ENCODE measurements around the gene MRPL48.
"Not testable (repeated sequence)": the region's sequence is repeated elsewhere in the genome, so short reads cannot be mapped to it uniquely, and the experiment has no call there.

The MRPL48 gene

DNA sequence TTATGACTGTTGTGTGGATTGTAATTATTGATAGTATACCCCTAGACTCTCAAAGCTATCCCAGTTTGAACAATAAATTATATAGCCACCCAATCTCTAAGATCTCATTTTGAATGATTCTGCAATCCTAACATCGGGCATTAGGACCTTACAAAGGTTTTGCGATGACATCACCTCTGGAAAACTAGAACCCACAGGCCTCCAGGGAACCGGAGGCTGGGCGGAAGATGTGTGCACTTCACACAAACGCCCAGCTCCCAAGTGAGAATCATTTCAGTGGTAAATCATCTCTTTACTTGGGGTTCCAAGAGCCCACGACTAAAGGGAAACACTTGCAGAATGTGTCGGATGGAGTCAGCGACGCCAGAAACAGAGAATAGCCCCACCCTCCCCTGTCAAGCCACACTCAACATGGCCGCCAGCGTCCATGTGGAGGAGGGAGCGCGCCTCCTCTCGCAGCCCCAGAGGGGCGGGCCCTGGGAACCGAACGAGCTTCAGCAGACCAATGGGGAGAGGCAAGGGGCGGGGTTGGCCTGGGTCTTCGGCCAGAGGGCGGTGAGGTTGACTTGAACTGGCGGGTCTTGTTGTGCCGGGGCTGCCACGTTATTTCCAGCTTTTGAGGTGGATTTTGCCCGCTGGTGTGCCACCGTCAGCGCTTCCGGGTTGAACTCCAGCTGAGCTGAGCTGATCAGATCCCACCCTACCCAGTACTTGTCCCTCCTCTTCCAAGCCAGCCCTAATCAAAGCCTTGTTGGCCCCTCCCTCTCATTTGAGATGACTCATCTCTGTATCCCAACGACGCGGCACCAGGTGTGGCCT is 8.4 kb upstream of the MRPL48 start:
- DNase-seq = peak; percentile 100

DNA sequence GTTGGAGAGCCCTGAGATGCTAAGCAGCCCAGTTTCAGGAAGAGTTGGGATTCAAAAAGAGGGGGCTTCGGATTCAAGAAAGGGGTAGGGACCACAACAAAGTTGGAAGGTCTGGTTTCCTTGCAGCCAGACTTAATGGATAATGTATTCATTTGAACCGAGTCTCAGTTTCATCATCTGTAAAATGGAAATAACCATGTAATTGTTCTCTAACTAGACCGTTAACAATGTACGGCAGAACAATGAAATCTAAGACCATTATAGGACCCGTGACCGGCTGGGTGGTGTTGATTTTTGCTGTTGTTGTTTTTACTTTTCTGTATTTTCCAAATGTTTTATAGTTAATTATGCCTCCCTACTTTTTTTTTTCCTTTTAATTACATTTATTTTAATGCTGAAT is 6.4 kb upstream of the MRPL48 start:
- no peak for DNase-seq

DNA sequence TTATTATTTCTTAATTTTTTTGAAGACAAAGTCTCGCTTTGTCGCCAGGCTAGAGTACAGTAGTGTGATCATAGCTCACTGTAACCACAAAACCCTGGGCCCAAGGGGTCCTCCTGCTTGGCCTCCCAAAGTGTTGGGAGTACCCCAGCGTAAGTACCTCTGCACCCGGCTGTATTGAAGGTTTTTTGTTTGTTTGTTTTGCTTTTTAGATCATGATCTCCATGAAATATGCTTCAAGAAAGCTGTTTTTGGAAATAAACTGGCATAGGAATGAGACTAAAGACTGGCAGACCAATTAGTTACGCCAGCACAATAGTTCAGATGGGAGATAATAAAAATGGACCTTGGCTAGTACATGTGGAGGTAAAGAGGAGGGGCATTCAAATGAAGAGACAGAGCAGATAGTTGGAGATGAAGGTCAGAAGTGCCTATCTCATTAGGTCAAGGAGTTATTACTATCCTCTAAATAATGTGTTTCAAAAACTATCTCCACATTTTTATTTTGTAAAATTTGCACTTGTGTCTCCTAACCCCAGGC is 4.1 kb upstream of the MRPL48 start:
- DNase-seq = no peak

DNA sequence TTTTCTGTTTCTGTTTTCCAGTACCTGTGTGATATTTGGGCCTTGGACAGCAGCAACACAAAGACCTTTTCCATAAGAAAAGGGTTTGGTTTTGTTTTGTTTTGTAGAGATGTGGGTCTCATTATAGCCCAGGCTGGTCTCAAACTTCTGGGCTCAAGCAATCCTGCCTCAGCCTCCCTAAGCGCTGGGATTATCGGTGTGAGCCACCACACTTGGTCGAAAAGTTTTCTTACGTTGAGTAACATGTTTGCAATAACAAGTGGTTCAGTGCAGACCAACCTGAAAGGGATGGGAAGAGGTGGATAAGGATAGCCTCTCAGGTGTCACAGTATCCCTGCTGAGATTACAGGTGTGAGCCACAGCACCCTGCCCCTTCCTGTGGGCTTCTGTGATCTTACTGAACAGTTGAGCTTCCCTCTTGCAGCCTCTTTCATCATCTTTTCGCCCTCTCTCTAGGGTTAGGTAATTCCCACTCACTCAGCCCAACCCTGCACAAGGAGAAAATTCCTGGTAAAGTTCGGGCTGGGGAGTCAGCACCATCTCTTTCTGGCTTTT is 3.5 kb upstream of the MRPL48 start:
- no peak for DNase-seq

DNA sequence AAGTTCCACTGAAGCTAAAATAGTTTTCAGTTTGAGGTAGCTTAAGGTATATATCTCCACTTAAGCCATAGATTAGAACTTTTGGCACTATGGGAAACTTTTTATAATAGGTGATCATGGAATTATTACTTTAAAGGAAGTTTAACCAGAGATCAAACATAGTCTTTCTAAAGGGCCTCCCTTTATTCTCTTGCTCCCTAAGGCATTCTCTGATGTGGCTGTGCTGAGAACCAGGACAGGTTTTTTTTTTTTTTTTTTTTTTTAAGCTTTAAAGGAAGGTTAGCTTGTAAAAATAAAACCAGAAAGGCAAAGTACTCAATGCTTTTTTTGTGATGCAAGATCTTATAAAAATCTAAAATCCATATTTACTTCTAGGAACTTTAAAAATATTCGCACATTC is 2.9 kb upstream of the MRPL48 start:
- no peak for DNase-seq

DNA sequence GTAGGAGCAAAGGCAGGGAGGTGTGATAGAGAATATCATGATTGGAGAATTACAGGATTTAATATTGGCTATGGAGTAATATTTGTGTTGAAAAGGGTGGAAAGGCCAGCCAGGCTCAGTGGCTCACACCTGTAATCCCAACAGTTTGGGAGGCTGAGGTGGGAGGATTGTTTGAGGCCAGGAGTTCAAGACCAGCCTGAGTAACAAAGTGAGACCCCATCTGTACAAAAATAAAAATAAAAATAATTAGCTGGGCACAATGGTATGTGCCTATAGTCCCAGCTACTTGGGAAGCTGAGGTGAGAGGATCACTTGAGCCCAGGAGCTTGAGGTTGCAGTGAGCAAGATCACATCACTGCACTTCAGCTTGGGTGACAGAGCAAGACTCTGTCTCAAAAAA is 2.2 kb upstream of the MRPL48 start:
- DNase-seq = not testable (repeated sequence)

DNA sequence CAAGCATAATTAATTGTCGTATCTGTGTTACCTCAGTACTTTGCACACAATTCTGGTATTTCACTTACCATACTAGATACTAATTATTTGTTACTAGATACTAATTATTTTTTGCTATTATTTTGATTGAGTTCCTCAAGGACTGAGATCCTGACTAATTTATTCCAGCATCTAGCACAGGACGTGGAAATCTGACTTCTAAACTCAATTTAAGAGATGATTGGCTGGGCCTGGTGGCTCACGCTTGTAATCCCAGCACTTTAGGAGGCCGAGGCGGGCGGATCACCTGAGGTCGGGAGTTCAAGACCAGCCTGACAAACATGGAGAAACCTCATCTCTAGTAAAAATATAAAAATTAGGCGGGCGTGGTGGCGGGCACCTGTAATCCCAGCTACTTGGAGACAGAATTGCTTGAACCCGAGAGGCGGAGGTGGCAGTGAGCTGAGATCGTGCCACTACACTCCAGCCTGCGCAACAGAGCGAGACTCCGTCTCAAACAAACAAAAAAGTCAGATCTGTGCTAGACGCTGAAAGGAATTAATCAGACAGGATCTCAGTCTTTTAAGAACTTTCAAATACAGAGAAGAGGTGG is 527 bp upstream of the MRPL48 start:
- DNase-seq = no peak

DNA sequence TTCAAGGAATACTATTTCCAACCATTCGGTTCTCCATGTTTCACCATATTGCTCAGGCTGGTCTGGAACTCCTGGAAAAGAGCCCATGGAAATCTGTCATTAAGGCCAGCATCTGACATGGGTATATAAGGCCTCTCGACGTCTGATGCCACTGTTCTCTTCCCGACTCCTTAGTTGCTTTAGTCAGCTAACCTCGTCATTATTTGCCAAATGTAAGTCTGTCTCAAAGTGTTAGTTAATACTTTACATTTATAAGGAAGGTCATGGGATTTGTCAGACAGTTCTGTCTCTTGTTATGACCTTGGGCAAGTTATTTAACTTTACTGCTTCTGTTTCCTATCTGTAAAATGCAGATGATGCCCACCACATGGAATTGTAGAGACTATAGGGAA is 1.6 kb downstream of the MRPL48 start:
- DNase-seq = no peak

DNA sequence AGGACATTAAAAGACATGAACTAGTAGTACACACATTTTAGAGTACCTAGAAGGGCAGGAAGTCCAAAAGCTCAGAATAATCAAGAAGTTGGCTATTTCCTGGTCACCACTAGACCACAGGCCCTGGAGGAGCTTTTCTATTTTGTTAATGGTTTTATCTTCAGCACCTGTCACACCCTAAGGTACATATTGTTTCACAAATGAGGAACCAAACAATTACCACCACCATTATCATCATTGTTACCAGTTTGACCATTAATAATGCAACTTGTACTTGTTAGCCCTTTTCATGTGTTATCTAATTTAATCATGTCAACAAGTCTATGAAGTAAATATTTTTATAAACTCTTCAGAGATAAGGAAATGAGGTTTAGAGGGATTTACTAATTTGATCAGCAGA is 4.9 kb downstream of the MRPL48 start:
- DNase-seq = no peak

DNA sequence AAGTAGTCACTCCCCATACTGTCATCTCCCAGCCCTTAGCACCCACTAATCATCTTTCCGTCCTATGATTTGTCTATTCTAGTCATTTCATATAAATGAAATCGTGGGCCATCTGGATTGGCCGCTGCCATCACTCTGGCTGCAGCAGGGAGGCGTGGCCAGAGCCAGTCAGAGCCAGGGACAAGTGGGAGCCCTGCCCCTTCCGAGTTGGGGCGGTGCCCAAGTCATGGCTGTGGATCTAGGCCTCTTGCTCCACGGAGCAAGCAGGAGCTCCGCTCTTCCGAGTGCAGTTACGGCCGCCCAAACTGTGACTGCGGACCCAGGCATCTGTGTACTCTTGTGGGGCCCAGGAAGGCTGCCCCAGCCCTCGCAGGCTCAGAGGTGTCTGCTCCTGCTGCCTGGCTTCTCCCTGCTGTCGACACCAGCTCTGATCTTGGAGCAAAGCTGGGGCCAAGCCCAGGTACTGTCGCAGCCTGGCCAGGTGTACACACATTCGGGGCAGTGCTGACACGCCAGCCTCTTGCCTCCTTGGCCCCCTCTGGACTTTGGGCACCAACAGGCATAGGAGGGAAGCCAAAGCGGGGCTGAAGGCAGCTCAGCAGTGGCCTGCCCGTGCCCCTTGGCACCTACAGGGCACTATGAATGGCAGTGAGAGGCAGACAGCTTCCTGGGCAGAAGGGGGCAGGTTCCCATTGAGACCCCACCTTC is 8.4 kb downstream of the MRPL48 start:
- DNase-seq = no peak

DNA sequence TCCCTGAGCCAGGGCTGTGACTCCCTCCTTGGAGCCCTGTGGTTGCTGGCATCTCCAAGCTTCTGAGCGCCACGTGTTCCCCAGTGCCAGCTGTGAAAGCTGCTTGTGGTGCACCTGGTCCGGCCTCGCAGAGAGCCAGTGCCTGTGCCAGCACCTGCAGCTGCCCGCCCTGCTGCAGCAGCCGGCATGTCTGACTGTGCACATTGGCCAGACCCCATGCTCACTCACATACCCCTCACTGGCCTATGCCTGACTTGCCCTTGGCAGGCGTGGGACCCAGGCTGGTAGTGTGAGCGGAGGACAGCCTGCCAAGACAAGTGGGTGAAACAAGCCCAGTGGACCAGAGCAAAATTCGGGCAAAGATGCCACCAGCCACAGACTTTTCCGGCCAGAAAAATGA is 9.8 kb downstream of the MRPL48 start:
- peak; percentile 75 for DNase-seq

DNA sequence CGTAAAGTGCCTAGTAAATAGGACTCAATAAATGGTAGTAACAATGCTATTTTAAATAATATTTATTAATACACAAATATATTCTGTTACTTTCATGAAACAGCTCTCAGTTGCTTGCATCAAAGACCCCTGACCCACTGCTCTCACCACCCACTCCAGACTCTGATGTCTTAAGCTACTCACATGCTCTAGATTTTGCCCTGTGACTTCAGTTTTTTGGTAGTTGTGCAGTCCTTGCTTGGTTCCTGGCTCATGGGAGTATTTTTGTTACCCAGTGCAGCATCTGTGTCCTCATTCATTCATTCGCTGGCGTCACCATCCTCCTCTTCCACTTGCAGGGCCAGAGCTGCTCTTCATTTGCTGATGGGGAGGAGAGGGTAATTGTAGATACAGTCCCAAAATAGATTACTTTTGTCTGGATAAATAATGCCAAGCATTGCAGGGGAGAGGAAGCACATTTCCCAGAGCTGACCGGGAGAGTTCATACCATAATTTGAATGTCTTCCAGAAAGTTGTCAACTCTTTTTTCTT is 12.7 kb downstream of the MRPL48 start:
- DNase-seq = no peak

DNA sequence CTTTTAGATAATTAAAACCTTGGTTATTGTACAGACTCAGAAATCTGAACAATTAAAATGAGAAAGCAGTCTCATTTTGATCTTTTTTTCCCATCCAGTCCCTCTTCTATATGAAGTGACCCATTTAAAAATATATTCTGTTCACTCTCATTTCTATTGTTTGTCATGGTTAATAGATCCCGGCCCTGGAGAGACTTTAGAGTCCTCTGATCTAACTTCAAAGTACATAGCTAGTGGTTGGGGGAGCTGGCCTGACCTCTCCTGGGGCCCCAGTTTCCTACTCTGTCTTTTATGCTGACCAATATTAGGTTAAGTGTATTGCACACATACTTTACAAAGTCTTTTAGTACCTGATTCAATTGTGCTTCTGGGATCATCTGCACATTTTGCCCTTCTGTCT is 13.5 kb downstream of the MRPL48 start:
- DNase-seq = no peak

DNA sequence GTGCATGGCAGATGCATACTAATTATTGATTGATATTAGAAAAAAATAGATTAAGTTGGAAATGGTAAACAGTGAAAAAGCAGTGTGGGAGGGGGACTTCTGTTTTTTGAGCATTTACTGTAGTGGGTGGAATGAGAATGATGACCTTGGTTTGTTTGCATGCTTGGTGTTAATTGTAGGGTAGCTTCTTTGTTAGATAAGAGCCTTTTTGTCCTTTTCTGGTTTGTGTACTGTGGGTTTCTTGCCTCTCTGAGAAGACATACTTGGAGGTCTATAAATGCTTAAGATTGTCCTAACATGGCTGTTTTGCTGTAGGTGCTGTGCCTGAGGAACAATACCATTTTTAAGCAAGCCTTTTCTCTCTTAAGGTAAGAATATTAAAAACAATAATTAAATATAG is 17.0 kb downstream of the MRPL48 start:
- DNase-seq = no peak

DNA sequence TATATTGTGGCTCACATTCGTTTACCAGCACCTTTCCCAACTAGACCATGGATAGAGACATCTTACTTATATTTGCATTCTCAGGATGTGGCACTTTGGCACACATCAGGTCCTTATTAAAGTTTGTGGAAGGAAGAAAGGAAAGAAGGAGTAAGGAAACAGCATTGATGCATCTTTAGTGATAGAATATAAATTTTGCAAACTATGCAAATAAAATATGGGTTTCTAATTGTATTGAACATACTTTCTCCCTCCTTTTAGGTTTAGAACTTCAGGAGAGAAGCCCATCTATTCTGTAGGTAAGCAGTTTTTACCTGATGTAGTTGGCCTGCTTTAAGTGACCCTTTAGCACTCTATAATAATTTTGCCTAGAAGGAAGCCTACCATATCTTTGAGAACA is 20.4 kb downstream of the MRPL48 start:
- DNase-seq = no peak

DNA sequence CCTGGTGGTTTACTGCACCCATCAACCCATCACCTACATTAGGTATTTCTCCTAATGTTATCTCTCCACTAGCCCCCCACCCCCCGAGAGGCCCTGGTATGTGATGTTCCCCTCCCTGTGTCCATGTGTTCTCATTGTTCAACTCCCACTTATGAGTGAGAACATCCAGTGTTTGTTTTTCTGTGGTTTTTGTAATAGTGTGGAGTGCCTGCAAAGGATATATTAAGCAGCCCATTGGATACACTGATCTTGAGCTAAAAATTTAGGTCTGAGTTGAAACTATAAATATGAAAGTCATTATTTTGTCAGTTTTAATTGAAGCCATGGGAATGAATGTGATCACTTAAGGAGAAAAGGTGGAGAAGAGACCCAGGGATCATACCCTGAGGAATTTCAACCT is 23.0 kb downstream of the MRPL48 start:
- no peak for DNase-seq

DNA sequence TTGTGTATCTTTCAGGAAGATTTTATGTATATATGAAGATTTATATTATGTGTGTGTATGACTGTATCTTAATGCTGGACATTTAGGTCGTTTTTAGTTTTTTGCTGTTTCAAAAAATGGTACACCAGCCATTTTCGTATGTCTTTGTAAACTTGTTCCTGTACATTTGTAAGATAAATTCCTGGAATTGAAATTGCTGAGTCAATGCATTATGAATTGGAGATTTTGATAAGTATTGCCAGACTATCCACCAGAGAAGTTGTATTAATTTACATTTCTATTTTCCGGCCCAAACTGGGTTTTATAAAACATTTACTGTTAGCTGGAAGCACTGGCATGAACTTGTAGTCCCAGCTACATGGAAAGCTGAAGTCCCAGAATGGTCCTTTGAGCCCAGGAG is 24.6 kb downstream of the MRPL48 start:
- DNase-seq = no peak

DNA sequence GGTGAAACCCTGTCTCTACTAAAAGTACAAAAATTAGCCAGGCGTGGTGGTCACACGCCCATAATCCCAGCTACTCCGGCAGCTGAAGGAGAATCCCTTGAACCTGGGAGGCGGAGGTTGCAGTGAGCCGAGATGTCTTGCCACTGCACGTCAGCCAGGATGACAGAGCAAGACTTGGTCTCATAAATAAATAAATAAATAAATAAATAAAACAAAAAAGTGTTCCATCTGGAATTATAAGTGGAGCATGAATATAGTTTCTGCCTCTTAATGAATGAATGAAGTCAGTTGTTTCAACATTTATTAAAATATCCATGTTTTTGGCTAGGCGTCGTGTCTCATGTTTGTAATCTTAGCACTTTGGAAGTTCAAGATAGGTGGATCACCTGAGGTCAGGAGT is 27.1 kb downstream of the MRPL48 start:
- DNase-seq = no peak

DNA sequence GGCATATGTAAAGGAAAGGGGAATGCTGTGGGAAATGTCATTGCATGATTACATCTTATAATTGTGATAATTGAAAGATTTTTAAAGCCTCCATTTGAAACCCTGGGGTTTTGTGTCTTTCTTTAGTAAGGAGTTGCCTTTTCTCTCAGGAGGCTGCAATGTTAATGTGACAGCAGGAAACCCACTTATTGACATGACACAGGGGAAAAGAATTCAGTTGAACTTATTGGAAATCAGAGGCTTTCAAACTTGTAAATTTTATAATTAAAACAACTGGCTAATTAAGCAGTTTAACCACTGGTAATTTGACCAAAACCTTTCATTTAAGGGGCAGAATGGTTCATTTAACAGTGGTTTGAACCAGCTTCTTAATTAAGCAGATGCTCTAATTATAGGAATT is 31.2 kb downstream of the MRPL48 start:
- DNase-seq = no peak

DNA sequence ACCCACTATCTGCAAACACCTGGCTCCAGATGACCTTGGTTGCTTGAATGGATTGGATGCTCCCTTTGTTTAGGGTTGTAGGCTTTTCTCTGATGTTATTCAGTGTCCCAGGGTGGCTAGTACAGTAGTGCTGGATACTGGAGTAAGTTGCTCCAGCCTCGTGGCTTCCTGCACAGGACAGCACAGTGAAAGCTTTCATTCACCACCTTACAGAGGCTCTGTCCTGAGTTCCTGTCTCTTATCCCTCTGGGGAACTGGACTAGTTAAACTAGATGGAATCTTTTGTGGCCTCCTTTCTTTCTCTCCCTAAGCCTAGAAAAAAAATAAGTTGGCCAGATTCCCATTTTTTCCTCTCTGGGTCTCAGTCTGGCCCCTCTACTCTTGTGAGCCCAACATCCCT is 42.6 kb downstream of the MRPL48 start:
- DNase-seq = no peak

DNA sequence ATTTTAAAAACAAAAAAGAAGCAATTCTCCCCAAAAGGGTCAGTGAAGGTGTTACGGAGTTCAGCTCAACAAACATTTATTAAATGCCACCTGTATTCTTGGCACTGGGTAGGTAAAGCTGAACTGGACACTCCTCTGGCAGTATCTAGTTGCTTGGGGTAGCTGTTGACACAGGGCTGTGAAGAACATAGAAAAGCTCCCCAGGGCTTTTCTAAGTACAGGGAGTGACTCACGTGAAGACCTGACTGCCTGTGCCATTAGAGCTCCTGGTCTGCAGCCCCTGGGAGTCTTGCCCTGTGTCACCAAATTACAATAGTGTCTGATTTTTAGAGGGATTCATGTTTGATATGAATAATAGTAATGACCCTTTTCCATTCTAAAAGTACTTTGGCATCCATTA is 45.4 kb downstream of the MRPL48 start:
- DNase-seq = no peak

DNA sequence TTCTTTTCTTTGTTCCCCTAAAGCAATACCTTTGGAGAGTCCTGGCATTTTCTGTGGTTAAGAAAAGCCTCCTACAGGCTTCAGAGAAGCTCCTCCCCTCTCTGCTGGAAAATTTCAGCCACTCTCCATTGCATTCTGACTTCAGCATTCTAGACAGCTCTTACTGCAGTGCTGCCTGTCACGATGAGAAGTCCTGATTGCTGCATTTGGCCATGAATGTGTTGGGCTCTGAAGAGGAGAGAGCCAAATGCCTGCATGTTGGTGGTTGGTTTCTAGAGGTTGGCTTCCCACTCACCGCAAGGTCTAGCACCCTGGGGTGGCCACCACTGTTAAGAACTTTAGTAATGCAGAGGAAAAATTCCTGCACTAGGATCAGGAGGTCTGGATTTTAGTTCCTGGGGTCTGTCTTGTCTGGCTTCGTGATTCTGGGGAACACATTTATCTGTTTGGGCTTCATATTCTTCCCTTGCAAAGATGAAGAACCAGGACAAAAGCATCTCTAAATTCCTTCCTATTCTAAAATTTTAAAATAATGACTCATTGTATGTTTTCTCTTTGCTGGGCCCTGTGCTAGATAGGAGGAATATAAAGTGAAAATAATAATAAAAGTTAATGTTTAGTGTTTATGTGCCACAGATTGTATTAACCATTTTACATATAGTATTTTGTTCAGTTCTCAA is 50.9 kb downstream of the MRPL48 start:
- DNase-seq = no peak

DNA sequence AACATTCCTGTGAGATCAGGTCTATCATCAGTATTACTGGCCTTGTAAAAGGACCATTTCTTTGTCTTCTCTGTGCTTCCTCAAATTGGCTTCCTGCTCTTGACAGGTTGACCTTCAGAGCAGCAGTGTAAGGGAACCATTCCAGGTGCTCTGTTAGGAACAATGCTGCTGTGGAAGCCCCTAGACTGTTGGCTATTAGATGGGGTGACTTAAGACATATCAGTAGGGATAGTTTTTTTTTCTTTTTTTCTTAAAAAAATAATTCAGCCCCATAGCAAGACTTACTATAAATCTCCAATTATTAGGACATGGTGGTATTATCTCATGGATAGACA is 51.4 kb downstream of the MRPL48 start:
- DNase-seq = no peak
